Measurements from ENCODE around the gene PHF20.
"Not testable (repeated sequence)": the region's sequence is repeated elsewhere in the genome, so short reads cannot be mapped to it uniquely, and the experiment has no call there.

Gene PHF20

DNA sequence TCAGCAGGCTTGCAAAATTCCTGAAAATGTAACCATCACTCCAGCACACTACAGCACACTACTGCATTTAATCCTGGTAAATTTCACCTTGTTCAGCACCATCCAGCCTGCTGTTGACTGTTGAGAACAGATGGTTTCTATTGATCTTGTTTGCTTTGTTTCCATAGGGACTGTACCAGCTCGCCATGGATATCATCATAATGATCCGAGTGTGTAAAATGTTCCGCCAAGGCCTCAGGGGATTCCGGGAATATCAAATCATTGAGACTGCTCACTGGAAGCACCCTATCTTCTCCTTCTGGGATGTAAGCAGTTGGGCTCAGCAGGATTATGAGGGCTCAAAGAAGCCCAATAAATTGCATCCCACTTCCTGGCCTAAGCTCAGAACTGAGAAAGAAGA lies 200.6 kb downstream of the PHF20 start:
- DNase-seq (ENCODE audit: low read depth, low spot score), result no peak

DNA sequence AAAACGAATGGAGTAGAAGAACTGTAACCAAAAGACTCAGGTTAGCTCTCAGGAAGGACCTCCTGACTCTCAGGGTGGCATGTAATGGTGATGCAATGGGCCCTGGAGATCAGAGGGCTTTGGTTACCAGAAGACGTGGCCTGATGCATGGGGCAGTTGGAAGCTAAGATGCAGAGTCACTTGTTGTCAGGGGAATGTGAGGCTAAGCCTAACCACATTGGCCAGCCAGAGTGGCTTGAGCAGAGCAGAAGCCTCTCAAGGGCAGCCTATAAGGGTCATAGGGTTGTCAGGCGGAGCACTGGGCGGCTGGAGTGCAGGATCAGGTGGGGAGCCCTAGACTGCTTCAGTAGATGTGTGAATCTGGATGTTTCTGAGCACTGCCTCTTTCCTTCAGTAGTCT lies 202.4 kb downstream of the PHF20 start:
- DNase-seq (ENCODE audit: low read depth, low spot score), result no peak

DNA sequence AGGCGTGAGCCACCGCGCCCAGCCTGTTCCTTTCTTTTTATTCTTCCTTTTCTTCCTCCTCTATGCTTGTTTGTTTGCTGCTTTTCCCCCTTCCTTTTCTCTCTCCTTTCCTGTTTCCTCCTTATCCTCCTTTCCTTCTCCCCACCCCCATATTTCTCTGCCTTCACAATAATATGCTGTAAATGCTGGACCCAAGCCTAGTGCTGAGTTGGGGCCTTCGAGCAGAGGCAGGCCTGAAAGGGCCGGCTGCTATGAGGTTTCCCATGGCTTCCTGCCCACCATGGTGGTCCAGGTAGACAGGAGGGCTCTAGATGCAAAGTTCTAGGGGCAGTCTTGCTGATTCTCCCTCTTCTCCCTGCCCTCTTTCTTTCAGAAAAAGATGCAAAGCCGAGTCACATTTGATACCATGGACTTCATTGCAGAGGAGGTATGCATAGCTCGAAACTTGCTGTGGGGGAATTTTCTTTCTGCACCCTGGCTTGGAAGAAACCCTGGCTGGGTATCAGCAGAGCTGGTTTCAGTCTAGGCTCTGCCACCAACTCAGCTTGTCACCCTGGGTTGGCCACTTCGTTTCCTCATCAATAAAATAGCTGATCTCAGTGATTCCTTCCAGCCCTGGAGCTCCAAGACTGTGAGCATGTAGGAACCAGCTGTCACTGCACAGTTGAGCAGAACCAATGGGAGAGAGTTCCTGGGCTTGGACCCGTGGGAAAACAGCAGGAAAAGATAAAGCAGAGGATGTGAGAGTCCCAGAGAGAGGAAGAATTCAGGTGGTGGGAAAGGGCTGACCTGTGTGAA lies 204.0 kb downstream of the PHF20 start:
- no peak for DNase-seq (ENCODE audit: low read depth, low spot score)

DNA sequence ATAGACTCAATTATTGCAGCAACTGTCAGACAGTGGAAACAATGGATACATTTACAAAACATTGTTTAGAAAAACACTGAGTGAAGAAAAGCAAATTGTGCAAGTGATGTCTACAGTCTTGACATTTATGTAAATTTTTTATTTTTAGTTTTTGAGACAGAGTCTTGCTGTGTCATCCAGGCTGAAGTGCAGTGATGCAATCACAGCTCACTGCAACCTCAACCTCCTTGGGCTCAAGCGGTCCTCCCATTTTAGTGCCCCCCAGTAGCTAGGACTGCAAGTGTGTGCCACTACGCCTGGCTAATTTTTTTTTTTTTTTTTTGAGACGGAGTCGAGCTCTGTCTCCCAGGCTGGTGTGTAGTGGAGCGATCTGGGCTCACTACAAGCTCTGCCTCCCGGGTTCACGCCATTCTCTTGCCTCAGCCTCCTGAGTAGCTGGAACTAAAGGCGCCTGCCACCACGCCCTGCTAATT lies 206.3 kb downstream of the PHF20 start:
- DNase-seq (ENCODE audit: low read depth, low spot score), result no peak

DNA sequence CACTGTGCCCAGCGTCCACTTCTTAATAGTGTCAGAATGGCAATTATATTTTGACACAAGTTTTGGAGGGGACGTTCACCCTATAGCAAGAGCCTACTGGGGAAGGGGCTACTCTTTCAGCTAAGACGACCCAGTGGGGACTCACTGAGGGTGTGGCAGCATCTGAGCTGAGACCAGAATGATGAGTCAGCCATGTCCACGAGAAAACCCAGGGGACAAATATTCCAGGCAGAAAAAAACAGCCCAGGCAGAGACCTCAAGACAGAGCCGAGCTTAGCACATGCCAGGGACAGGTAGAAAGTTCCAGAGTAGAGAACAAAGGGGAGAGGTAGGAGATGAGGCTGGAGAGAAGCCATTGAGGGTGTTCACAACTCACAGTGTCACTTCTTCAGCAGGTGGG lies 207.7 kb downstream of the PHF20 start:
- DNase-seq (ENCODE audit: low read depth, low spot score), result no peak

DNA sequence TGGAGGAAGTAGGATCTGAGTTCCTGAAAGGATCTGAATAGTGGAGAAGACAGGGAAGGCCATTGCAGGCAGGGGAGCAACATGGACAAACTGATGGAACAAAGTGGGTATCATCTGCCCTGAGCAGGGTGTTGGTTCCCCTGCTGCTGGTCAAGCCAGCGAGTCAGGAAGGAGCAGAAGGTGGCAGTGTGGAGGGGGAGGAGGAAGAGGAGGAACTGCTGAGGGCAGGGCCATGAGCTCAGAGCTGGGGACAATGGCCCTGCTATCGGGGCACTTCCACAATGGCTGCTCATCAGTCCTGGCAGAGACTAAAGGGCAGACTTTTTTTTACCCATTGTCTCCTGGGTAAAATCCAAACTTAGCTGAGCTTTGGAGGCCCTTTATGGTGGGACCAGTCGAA lies 210.2 kb downstream of the PHF20 start:
- DNase-seq (ENCODE audit: low read depth, low spot score), result no peak

DNA sequence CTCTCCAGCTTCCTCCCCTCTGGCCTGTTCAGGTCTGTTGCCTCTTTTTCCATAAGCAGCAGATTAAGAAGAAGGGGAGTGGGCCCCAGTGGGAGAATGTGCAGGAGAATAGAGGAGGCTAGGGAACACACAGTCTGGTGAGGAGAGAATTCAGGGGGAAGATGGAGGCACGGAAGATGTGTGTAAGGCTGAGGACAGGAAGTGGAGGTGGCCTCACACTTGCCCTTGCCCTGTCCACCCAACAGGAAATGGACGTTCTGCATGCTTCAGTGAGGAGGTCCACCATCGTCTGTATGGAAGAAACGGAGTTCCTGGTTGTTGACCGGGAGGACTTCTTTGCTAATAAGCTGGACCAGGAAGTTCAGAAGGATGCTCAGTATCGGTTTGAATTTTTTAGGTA lies 212.6 kb downstream of the PHF20 start:
- no peak for DNase-seq (ENCODE audit: low read depth, low spot score)

DNA sequence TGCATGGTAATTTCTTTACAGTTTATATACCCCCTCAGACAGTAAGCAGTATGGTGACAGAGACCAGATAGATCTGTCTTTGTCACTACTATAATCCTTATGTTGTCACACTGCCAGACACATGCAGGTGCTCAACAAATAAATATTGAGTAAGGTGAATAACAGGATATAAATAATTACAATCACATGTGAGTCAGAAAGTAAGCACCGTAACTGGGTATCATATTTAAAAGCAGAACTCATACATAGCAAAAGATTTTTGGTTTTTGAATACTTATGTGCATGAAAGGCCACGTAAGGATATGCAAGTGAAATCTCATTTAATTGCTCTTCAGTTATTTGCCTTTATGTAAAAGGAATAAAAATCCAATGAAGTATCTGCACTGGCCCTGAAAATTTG lies 214.0 kb downstream of the PHF20 start:
- no peak for DNase-seq (ENCODE audit: low read depth, low spot score)

DNA sequence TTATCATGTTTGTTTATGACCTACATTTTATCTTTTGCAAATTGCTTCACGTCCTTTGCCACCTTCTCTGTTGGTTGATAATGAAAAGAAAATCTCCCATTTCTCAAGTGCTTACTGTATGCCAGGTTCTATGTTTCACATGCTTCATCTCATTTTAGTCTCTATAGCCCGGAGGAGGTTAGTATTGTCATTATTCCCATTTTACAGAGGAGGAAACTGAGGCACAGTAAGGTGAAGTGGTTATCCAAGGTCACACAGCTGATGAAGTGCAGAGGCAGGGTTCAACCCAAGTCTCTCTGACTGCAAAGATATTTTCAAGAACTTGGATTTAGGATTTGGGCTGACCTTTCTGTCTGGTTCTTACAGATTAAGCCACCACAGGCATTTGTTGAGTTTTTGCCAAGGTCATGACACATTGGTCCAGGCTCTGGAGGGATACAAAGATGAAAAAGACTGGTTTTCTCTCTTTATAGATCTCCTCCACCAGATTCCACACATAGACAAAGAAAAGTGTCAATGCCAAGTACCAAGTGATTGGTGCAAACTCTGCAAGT lies 217.2 kb downstream of the PHF20 start:
- peak; percentile 18 for DNase-seq (ENCODE audit: low read depth, low spot score)

DNA sequence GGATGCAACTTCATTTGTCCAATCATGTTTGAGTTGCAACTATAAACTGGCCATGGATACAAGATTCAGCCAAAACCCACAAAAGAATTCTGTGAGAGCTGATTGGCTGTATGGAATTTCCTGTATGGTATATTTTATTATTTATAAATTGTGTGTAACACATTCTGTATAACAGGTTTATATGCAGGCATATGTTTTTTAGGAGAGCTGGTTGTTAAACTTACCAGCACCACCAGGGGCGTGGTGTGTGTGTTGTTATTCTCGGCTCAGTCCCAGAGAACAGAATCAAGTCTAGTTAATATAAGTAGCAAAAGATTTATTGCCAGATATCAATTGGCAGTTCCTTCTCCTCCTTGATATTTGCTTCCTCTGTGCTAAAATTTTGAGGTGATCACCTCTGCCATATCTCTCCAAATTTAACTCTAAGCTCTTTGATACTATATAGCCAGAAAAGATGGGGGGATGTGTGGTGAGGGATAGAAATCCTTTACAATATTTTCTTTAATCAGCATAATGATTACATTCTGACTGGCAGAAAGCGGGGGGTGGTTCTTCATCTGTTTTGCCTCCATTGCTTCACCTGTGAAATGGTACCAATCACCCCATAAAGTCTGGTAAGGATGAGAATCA lies 219.4 kb downstream of the PHF20 start:
- DNase-seq (ENCODE audit: low read depth, low spot score), result peak; percentile 45

DNA sequence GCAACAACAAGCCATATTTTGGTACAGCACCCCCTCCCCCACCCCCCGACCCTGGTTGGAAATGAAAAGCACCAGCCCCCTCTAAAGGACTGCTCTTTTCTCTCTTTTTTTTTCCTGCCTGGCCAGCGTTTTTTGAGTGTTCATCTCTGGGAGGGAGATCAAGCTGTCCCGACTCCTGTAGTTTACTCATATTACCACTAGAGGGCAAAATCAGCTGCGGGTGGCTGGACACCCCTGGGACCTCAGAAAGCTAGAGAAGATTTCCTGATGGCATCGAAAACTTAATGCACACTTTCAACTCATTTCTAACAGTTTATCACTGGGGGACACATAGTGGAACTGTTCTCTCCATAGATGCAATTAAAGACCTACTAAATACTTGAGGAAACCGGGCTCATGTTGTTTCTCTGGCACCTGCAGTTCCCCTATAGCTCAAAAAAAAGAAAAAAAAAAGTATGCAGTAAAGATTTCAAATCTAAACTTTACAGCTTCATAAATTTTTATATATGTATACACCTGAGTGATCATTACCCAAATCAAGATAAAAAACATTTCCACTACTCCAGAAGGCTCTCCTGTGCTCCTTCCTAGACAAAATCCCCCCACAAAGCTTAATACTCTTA lies 221.0 kb downstream of the PHF20 start:
- DNase-seq (ENCODE audit: low read depth, low spot score), result peak; percentile 81

DNA sequence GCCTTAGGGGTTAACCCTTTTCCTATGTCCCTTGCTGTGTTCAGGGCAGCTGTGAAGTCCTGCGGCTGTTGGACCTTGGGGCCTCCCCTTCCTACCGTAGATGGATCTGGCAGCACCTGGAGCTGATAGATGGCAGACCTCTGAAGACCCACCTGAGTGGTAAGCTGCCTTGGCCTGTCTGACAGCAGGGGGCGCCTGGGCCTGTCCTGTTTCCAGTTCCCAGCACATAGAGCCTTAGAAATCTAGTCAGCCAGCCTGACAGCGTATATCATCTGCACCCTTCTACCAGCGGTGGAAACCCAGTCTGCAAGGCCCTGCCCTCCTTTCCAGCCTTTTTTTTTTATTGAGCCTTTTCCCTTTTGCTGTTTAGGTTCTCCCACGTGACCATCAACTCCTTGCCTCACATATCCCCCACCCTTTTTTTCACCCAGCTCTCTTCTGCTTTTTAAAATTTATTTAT lies 223.2 kb downstream of the PHF20 start:
- DNase-seq (ENCODE audit: low read depth, low spot score), result peak; percentile 88

DNA sequence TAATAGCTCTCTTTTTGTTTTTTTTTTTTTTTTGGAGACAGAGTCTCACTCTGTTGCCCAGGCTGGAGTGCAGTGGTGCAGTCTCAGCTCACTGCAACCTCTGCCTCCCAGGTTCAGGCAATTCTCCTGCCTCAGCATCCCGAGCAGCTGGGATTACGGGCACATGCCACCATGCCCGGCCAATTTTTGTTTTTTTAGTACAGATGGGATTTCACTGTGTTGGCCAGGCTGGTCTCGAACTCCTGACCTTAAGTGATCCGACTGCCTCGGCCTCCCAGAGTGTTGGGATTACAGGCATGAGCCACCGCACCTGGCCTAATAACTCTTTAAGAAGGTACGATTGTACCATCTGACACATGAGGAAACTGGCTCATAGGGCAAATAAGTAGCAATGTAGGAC lies 224.7 kb downstream of the PHF20 start:
- DNase-seq (ENCODE audit: low read depth, low spot score), result not testable (repeated sequence)

Measured in astrocyte of the hippocampus (primary cell).